Measurements from ENCODE around the gene NEK6. TPM values are rescaled to one million over a fixed set of nuclear protein-coding genes. Genes with fewer than 3 reads are reported as not detected.

The NEK6 gene
- total RNA-seq, 1 experiment from 2014 or later, result 66.6 TPM

DNA sequence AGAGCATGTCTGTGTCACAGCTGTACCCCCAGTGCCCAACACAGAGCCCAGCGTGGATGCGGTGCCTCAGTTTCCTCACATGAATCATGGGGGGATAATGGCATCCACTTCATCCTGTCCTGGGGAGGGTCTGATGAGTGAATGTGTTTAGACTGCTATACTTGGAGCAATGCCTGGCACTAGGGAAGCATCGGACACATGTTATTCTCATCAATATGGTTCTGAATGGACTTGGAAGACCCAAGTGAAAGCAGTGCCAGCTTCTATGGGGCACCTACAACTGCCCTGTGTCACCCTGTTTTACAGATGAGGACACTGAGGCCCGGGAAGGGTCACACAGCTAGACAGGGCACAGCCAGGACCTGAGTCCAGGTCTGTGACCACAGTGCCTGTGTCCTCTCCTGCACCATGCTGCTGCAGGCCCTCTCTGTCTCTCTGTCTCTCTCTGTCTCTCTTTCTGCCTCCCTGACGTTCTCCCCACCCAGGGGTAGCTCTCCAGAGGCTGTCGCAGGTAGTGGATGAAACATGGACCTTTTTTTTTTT, 42.3 kb upstream of the NEK6 start:
- CTCF ChIA-PET, result no interaction called here
- BruUV-seq (replicated peaks), result no TSS peak

DNA sequence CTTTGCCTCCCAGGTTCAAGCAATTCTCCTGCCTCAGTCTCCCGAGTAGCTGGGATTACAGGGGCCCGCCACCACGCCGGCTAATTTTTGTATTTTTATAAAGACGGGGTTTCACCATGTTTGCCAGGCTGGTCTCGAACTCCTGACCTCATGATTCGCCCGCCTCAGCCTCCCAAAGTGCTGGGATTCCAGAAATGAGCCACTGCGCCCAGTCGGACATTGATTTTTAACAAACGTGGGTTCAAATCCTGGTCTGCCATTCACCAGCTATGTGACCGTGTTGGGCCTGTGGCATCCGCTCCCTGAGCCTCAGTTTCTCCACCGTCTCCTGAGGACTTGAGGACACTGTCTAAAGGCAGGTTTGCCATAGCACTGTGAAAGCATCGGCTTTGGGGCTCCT, 41.8 kb upstream of the NEK6 start:
- TF ChIP-seq, protein P1, sequence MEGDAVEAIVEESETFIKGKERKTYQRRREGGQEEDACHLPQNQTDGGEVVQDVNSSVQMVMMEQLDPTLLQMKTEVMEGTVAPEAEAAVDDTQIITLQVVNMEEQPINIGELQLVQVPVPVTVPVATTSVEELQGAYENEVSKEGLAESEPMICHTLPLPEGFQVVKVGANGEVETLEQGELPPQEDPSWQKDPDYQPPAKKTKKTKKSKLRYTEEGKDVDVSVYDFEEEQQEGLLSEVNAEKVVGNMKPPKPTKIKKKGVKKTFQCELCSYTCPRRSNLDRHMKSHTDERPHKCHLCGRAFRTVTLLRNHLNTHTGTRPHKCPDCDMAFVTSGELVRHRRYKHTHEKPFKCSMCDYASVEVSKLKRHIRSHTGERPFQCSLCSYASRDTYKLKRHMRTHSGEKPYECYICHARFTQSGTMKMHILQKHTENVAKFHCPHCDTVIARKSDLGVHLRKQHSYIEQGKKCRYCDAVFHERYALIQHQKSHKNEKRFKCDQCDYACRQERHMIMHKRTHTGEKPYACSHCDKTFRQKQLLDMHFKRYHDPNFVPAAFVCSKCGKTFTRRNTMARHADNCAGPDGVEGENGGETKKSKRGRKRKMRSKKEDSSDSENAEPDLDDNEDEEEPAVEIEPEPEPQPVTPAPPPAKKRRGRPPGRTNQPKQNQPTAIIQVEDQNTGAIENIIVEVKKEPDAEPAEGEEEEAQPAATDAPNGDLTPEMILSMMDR (IDR thresholded peaks at IDR 0.05; ENCODE audit: insufficient read depth in 1 of 2, low read depth in 1 of 2, low read length in 1 of 2, severe bottlenecking in 1 of 2, unreplicated experiment in 1 of 2), result no peak
- Mint-ChIP-seq H3K4me1 (ENCODE audit: low read depth, unreplicated experiment) (no peaks in the 10 kb centered on the region), H3K4me3 (ENCODE audit: unreplicated experiment) (no peak overlapping the region), H3K27me3 (ENCODE audit: insufficient read depth, unreplicated experiment) (no peaks in the 10 kb centered on the region), H3K9me3 (ENCODE audit: unreplicated experiment) (no peaks in the 10 kb centered on the region), H3K36me3 (ENCODE audit: insufficient read depth, unreplicated experiment) (no peaks in the 10 kb centered on the region), H3K27ac (ENCODE audit: unreplicated experiment) (no peak overlapping the region)
- no peaks in the 10 kb centered on the region for H3K36me3 ChIP-seq (ENCODE audit: control insufficient read depth, insufficient read depth, low read length)
- CTCF ChIA-PET, result no interaction called here
- no TSS peak for BruUV-seq (replicated peaks)
- H3K9me3 ChIP-seq, result no peaks in the 10 kb centered on the region; the same call in 1 of the 2 replicates
- intact Hi-C loops (cut with micrococcal nuclease; ENCODE audit: unreplicated experiment), result no loop called here
- no peak overlapping the region for H3K4me3 ChIP-seq (ENCODE audit: low read depth, low read length)
- DNase-seq, result no peak
- POLR2A ChIA-PET, result no interaction called here
- H3K4me1 ChIP-seq, result no peaks in the 10 kb centered on the region
- H3K27me3 ChIP-seq (replicated peaks; ENCODE audit: control insufficient read depth, insufficient read depth, low read length), result no peaks in the 10 kb centered on the region

More for the DNA sequence above, 42.3 kb upstream of the NEK6 start:
- Histone ChIP-seq H3K4me1 (no peaks in the 10 kb centered on the region), H3K4me3 (ENCODE audit: low read depth, low read length) (no peak overlapping the region), H3K36me3 (ENCODE audit: control insufficient read depth, insufficient read depth, low read length) (no peaks in the 10 kb centered on the region), H3K9me3 (no peaks in the 10 kb centered on the region; the same call in 1 of the 2 replicates), H3K27me3 (replicated peaks; ENCODE audit: control insufficient read depth, insufficient read depth, low read length) (no peaks in the 10 kb centered on the region)
- no peak overlapping the region for H3K4me3 Mint-ChIP-seq (ENCODE audit: unreplicated experiment)
- intact Hi-C loops (cut with micrococcal nuclease; ENCODE audit: unreplicated experiment), result no loop called here
- H3K4me1 Mint-ChIP-seq (ENCODE audit: low read depth, unreplicated experiment), result no peaks in the 10 kb centered on the region
- no peak overlapping the region for H3K27ac Mint-ChIP-seq (ENCODE audit: unreplicated experiment)
- no peak for DNase-seq
- H3K9me3 Mint-ChIP-seq (ENCODE audit: unreplicated experiment), result no peaks in the 10 kb centered on the region
- H3K27me3 Mint-ChIP-seq (ENCODE audit: insufficient read depth, unreplicated experiment), result no peaks in the 10 kb centered on the region
- TF ChIP-seq, protein P1 (IDR thresholded peaks at IDR 0.05; ENCODE audit: insufficient read depth in 1 of 2, low read depth in 1 of 2, low read length in 1 of 2, severe bottlenecking in 1 of 2, unreplicated experiment in 1 of 2), result no peak
- POLR2A ChIA-PET, result no interaction called here
- no peaks in the 10 kb centered on the region for H3K36me3 Mint-ChIP-seq (ENCODE audit: insufficient read depth, unreplicated experiment)

DNA sequence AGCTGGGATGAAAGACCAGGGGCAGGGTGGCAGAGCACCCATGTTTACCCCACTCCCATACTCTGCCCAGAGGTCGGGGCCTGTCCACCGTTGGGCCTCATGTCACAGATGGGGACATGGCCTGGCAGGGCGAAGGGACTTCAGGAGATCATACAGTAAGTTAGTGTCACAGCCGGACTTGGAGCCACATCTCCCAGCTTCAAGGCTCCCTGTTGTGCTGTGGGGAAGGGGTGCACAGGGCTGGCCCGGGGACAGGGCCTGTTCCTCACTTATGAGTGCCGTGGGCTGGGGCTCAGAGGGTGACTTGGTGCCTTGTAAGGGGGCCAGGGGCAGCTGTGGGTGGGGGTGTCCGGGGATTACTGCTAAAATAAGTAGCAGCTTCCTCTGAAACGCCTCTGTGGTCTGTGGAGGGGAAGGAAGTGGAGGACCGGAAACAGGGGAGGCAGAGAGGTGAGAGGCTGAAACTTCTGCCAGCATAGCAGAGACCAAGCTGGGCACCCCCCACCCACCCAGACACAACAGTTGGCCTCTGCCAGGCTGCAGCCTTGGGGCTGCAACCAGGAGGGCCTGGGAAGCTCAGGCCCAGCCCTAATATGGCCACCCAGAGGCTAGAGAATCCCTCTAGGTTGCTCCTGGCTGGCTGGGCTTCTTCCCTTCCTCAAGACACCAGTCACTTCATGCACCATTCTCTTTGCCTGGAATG, 41.1 kb upstream of the NEK6 start:
- ChIA-PET CTCF (no interaction called here), POLR2A (no interaction called here)
- TF ChIP-seq, protein P1 (IDR thresholded peaks at IDR 0.05; ENCODE audit: insufficient read depth in 1 of 2, low read depth in 1 of 2, low read length in 1 of 2, severe bottlenecking in 1 of 2, unreplicated experiment in 1 of 2), result no peak
- no peak for DNase-seq
- Mint-ChIP-seq H3K4me3 (ENCODE audit: unreplicated experiment) (no peak overlapping the region), H3K9me3 (ENCODE audit: unreplicated experiment) (no peaks in the 10 kb centered on the region), H3K36me3 (ENCODE audit: insufficient read depth, unreplicated experiment) (no peaks in the 10 kb centered on the region), H3K4me1 (ENCODE audit: low read depth, unreplicated experiment) (no peaks in the 10 kb centered on the region), H3K27ac (ENCODE audit: unreplicated experiment) (no peak overlapping the region), H3K27me3 (ENCODE audit: insufficient read depth, unreplicated experiment) (no peaks in the 10 kb centered on the region)
- Histone ChIP-seq H3K36me3 (ENCODE audit: control insufficient read depth, insufficient read depth, low read length) (no peaks in the 10 kb centered on the region), H3K4me1 (no peaks in the 10 kb centered on the region), H3K27me3 (replicated peaks; ENCODE audit: control insufficient read depth, insufficient read depth, low read length) (no peaks in the 10 kb centered on the region), H3K4me3 (ENCODE audit: low read depth, low read length) (no peak overlapping the region), H3K9me3 (no peaks in the 10 kb centered on the region; the same call in 1 of the 2 replicates)
- BruUV-seq (replicated peaks), result no TSS peak
- intact Hi-C loops (cut with micrococcal nuclease; ENCODE audit: unreplicated experiment), result no loop called here

Data from Caco-2 (cell line).